Panc1 (cell line): ENCODE data around the gene UGT1A4.

Experiments used
- POLR2AphosphoS5 ChIP-seq: IDR thresholded peaks from 2 replicates; pipeline ENCODE4 v1.6.1; 2012; ENCODE audit warnings: mild to moderate bottlenecking, low read depth, low read length, moderate library complexity
- SIN3A ChIP-seq: IDR thresholded peaks from 2 replicates; pipeline ENCODE4 v1.6.1; 2012; ENCODE audit warnings: low read depth, mild to moderate bottlenecking, low read length, moderate library complexity, borderline replicate concordance; ENCODE audit not compliant: insufficient read depth
- TCF7L2 ChIP-seq: IDR thresholded peaks from 2 replicates; pipeline ENCODE4 v1.6.1; 2011; ENCODE audit warnings: mild to moderate bottlenecking, low read depth, low read length, inconsistent platforms
- TF ChIP-seq, protein P1 (sequence below): fragments of 450-650 bp; IDR thresholded peaks from 2 replicates; pipeline ENCODE4 v1.5.1; 2017; ENCODE audit warnings: mild to moderate bottlenecking
- TF ChIP-seq, protein P2 (sequence below), 2 experiments: IDR thresholded peaks; 2 replicates each; pipeline ENCODE4 v1.6.1; 2011 to 2012; ENCODE audit warnings: low read depth in 2 of 2, control low read depth in 1 of 2, low read length in 1 of 2, mild to moderate bottlenecking in 1 of 2, moderate library complexity in 1 of 2; ENCODE audit not compliant: insufficient read depth in 1 of 2

DNA sequence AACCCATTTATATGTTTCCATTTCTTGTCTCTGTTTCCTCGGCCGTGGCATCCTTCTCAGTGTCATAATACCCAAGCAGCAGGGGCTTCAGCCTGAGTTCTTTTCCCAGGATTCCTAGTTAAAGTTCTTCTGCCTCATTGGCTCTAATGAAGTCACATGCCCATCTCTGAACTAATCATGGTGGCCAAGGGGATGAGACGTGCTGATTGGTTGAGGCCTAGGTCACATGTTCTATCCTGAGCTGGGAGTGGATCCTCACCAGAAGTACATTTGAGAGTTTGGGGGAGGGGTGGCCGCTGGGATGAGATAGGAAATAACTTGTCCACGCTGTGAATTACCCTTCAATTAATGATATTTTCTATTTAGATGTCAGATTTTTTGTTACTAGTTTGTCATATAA is 9.6 kb upstream of the UGT1A4 start:
- TF ChIP-seq, protein P1, sequence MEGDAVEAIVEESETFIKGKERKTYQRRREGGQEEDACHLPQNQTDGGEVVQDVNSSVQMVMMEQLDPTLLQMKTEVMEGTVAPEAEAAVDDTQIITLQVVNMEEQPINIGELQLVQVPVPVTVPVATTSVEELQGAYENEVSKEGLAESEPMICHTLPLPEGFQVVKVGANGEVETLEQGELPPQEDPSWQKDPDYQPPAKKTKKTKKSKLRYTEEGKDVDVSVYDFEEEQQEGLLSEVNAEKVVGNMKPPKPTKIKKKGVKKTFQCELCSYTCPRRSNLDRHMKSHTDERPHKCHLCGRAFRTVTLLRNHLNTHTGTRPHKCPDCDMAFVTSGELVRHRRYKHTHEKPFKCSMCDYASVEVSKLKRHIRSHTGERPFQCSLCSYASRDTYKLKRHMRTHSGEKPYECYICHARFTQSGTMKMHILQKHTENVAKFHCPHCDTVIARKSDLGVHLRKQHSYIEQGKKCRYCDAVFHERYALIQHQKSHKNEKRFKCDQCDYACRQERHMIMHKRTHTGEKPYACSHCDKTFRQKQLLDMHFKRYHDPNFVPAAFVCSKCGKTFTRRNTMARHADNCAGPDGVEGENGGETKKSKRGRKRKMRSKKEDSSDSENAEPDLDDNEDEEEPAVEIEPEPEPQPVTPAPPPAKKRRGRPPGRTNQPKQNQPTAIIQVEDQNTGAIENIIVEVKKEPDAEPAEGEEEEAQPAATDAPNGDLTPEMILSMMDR: no peak
- TF ChIP-seq POLR2AphosphoS5: no peak
- TF ChIP-seq TCF7L2: no peak
- TF ChIP-seq, protein P2, sequence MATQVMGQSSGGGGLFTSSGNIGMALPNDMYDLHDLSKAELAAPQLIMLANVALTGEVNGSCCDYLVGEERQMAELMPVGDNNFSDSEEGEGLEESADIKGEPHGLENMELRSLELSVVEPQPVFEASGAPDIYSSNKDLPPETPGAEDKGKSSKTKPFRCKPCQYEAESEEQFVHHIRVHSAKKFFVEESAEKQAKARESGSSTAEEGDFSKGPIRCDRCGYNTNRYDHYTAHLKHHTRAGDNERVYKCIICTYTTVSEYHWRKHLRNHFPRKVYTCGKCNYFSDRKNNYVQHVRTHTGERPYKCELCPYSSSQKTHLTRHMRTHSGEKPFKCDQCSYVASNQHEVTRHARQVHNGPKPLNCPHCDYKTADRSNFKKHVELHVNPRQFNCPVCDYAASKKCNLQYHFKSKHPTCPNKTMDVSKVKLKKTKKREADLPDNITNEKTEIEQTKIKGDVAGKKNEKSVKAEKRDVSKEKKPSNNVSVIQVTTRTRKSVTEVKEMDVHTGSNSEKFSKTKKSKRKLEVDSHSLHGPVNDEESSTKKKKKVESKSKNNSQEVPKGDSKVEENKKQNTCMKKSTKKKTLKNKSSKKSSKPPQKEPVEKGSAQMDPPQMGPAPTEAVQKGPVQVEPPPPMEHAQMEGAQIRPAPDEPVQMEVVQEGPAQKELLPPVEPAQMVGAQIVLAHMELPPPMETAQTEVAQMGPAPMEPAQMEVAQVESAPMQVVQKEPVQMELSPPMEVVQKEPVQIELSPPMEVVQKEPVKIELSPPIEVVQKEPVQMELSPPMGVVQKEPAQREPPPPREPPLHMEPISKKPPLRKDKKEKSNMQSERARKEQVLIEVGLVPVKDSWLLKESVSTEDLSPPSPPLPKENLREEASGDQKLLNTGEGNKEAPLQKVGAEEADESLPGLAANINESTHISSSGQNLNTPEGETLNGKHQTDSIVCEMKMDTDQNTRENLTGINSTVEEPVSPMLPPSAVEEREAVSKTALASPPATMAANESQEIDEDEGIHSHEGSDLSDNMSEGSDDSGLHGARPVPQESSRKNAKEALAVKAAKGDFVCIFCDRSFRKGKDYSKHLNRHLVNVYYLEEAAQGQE (IDR thresholded peaks at IDR 0.05; ENCODE audit: insufficient read depth in 1 of 2, low read depth in 2 of 2, low read length in 1 of 2): no peak
- TF ChIP-seq SIN3A: no peak
